Activated CD4-positive, alpha-beta T cell treated with anti-CD3 and anti-CD28 coated beads, Interleukin-2, amount 50 U/mL, for 1 hour (primary cell): ENCODE results near the gene ANKRA2.

Experiments
- DNase-seq: peaks from one replicate; pipeline ENCODE4 v3.0.0-alpha.2; 2020

ANKRA2 gene, protein sequence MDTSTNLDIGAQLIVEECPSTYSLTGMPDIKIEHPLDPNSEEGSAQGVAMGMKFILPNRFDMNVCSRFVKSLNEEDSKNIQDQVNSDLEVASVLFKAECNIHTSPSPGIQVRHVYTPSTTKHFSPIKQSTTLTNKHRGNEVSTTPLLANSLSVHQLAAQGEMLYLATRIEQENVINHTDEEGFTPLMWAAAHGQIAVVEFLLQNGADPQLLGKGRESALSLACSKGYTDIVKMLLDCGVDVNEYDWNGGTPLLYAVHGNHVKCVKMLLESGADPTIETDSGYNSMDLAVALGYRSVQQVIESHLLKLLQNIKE

DNA sequence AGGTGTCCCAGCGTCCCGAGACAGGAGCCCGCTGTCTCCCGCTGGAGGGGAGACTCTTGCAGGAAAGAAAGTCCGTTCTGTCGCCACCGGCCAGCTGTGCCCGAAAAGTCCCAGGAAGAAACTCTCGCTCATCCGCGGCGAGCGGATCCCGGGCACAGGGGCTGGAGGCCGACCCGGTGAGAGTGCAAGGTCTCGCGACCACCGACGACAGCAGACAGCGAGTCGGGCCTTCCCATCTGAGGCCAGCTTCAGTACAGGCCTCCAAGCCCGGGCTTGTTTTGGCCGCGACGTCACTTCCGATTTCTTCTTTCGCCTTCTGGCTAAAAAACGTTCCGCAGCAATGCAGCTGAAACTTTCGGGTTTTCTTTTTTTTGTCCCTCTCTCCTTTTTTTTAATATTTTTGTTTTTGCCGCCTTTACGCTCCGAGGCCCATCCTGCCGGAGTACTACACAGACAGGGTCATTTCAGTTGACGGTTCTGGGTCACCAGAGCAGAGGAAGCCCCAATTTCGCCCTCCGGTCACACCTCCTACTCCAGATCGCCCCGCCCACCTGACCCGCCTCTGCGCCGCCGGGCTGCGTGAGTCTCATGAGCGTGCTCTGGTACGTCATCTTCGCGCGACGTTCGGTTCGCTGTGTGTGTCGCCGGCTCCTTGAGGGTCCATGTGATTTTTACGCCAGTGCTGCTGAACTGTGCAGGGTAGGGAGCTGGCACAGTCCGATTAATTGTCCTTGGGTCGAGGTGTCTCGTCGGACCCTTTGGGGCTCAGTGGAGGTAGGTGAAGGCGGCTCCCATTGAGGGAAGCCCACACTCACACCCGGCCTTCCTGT lies at the start of gene ANKRA2, which contains the start of gene UTP15:
Gene ANKRA2, minus strand, starts transcription at position 501 of the 830 bp plus-strand sequence. CDS start 2,758 bp downstream, outside the sequence.
Gene UTP15, plus strand, starts transcription at position 605 of the 830 bp plus-strand sequence. CDS start 1,602 bp downstream, outside the sequence.
- peak; percentile 100 for DNase-seq

DNA sequence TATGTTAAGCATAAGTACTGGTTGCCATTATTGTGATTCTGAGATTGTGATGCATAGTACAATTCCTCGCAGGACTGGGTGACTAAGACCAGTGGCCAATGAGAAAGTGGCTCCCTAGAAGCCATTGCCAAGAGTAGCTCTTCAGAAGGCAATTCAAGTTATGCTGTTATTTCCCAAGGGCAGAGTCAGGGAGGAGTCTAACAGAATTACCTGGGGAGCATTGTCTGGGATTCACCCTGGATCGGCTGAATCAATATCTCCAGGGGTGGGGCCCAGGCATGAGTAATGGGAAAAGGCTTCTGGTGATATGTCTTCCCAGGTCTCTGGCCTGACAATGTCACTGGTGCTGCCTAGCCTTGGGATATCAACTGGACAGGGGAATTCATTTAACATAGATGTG lies 49.6 kb upstream of the ANKRA2 start:
- no peak for DNase-seq

DNA sequence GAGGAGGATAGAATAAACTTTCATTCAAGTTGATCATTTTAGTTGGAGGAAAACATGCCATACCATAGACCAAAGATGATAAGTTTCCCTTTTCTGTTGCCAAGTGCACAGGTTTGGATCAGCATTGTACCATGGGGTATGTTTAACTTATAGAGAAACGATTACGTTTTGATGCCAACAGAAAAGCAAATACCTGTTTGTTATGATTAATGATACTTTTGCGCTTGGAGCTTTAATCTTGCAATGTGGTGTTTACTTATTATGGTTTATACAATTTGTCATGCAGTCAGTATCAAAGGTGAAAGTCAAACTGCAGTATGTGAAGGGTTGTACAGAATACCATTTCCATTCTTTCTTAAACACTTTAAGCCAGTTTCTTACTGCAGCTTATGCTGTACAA lies 47.4 kb upstream of the ANKRA2 start:
- DNase-seq, result no peak

DNA sequence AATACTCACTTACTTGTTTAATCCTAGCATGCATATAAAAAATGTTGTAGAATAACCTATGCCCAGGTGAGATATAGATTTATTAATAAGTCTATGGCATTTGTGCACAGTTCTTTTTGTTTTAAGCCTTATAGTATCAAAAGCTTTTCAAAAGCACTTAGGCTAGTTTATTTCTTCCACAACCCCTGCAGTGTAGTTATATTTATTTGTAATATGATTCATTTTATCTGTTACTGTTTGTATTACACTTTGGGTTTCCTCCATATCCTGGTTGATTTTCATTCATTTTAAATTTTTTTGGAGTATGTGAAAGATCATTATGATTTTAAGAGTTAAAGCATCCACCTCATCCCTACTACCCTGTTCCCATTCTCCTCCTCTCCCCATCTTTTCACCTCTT lies 41.8 kb upstream of the ANKRA2 start:
- DNase-seq, result no peak

DNA sequence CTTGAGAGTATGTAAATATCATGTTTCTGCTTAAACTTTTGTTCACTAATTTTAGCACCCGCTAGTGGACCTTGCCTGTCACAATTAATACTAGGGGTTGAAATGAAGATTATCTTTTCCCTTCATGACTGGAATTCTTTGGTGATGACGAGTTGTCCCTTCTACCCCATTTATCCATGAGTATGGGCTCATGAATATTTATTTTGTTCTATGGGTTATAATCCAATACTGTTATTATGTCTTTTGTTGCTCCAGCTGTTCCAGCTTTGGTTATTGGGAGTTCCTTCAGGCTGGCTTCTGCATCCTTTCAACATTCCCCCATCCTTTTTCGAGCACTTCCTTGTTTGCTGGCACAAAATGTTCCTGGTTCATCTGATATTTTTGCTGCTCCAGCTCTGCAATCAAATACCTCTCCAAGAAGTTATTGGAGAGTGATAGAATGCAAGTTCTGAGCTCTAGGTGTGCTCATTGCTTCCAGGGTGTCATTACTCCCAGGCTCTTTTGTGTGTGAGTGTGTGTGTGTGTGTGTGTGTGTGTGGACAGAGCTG lies 40.8 kb upstream of the ANKRA2 start:
- DNase-seq, result no peak

DNA sequence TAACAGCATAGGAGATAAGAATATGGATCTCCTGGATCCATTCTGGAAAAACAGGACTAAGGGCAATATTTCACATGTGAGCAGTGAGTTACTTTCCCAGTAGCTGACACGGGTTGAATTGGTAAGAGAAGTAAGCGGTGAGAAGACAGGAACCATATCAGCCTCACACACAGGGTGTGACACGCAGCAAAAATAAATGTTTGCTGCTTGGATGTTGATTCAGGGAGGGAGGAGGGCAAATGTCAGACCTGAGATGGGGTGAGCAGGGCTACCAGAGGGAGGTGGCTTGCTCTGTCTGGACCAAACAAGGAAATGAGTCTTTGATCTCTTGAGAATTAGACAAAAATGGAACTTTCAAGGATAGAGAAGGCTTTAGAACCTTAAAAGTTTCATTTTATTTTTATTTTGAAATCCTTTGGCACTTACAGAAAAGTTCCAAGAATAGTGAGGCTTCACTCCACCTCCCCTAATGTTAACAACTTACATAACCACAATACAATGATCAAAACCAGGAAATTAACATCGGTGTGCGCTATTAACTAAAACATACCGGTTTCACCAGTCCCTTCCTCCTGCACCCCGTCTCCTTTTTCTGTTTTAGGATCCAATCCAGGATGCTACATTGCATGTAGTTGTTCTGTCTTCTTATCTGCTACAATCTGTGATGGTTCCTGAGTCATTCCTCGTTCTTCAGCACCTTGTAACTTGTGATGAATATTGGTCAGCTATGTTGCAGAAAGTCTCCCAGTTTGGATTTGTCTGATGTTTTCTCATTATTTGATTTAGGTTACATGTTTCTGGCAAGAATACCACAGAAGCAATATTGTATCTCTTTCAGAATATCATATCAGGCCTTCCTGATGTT lies 40.0 kb upstream of the ANKRA2 start:
- DNase-seq, result no peak

DNA sequence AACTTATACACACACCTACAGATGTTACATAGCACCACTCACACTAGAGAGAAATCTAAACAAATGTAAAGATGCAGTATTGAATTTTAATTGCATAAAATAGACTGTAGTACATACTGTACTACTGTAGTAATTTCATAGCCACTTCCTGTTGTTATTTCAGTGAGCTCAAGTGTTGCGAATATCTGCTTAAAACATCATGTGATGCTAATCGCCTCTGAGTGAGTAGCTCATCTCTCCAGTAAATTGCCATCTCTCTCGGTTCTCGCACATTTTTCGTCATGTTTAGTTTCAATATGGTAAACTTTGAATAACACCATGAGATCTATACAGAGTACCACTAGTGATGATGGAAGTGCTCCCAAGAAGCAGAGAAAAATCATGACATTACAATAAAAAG lies 38.6 kb upstream of the ANKRA2 start:
- DNase-seq, result no peak

DNA sequence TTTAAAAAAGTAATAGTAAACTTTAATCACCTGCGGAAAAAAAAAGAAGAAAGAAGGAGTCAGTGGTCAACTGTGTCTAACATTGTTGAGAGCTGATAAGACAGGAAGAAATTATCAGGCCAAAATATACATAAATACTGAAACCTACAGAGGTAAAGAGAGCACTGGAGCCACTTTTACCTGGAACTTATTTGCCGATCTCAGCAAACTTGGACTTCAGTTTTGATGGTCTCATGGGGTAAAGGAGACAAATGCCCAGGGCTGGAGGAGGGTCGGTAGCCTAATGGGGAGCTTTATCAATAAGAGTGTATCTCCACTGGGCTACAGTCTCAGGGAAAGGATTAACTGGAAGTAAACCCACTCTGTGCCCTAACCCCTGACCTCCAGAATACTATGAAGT lies 33.9 kb upstream of the ANKRA2 start:
- no peak for DNase-seq

DNA sequence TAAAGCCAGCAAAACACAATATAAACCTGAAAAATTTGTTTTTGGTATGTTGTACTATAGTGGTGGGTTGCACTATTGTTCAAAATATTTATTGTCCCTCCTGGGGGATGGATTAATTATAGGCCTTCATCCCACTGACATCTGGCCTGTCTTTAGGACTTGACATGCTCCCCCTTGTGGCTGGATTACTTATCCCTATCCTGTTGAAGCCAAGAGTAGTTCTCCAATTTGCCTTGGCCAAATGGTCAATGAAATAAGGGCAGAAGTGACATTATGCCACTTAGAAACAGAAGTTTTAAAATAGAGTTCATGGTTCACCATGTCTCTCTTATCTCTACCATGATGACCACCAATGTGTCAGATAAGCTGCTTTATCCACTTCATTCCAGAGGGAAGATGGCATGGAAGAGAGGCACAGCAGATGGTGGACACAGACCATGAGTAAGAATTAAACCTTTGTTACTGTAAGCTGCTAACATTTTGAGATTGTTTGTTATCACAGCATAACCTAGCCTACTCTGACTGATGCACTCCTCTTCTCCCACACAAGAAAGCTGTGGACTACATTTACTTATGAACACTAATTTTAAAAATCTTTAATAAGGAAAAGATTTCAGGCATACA lies 31.4 kb upstream of the ANKRA2 start:
- no peak for DNase-seq

DNA sequence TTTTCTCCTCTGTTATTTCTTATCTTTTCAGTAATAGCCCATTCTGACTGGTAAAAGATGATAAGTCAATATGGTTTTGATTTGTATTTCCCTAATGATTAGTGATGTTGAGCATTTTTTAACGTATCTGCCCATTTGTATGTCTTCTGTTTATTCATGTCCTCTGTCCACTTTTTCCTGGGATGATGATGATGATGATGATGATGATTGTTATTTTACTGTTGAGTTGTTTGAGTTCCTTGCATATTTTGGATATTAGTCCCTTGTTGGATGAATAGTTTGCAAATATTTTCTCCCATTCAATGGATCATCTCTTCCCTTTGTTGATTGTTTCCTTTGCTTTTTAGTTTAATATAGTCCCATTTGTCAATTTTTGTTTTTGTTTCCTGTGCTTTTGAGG lies 27.1 kb upstream of the ANKRA2 start:
- DNase-seq, result no peak

DNA sequence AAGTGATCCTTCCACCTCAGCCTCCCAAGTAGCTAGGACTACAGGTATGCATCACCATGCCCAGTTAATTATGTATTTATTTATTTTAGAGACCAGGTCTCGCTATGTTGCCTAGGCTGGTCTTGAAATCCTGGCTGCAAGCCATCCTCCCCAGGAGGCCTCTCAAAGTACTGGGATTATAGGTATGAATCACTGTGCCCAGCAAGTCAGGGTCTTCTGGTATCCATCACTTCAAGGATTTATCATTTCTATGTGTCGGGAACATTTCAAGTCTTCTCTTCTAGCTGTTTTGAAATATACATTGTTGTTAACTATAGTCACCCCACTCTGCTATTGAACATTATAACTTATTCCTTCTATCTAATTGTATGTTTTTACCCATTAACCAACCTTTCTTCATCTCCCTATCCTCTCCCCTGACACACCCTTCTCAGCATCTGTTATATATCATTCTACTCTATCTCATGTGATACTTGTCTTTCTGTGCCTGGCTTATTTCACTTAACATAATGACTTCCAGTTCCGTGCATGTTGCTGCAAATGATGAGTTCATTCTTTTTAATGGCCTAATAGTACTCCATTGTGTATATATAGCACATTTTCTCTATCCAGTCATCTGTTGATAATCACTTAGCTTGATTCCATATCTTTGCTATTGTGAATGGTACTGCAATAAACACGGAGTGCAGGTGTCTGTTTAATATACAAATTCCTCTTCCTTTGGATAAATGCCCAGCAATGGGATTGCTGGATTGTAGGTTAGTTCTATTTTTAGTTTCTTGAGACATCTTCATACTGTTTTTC lies 26.5 kb upstream of the ANKRA2 start:
- no peak for DNase-seq

DNA sequence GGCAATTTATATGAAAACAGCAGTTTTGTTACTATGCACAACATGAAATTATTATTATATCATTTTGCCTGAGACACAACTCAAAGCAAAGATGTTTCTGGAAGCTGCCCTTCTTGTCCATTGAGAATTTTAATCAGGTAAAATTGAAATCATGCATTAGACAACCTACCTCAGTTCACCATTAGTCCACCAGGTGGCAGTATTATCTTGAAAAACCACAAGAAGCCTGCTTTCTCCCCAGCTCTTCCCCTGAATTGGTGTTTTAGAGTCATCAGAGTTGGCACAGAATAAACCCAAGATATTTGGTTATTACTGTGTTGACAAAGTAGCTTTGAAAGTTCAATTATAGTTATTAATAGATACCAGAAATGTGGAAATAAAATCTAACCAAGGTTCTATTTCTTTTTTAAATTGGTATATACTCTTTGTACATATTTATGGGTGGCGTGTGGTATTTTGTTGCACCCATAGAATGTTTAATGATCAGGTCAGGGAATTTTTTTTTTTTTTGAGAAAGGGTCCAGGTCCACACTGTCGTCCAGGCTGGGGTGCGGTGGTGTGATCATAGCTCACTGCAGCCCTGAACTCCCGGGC lies 25.8 kb upstream of the ANKRA2 start:
- peak; percentile 16 for DNase-seq

DNA sequence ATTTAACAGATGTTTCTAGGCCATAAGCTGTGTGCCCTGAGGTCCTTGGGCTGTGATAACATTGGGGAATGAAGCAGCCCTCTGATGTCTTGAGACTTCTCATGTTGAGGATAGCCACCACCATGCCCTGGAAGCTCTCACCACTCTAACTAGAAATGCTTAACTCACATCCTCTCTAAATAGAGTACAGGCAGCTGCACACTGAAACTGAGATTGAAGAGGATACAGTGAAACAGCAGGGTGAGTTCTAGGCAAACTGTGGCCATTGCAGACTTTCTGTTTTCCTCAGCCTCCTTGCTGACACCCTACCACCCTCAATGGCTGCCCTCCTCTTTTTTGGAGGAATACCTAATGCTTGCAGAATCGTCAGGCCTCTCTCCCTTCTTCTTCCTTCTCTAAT lies 22.5 kb upstream of the ANKRA2 start:
- DNase-seq, result no peak

DNA sequence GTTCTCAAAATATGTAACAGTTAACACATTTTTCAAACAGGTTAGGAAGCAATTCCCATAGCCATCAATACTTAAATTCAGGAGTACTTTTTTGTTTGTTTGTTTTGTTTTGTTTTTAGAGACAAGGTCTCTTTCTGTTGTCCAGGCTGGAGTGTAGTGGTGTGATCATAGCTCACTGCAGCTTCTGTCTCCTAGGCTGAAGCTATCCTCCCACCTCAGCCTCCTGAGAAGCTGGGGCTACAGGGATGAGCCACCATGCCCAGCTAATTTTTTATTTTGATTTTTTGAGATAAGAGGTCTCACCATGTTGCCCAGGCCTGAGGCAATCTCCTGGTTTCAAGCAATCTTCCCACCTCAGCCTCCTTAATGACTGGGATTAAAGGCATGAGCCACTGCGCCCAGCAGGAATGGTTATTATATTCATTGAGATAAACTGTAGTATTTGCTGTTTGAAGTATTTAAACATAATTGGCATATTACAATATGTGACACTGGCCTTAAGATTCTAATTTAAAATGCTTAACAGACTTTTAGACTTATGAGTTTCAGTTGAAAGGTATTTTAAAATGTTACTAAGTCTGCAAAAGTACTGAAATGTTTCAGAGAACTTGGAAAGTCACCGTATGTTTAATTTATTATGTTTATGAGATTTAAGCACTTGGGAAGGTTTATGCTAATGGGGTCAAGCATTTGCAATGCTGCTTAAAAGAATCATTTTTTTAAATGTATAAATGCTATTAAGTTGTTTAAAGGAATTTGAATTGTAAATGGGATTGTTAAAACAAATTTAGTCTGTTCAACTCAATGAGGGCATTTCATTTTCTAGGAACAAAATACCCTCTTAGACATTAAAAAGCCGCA lies 17.1 kb upstream of the ANKRA2 start:
- no peak for DNase-seq

DNA sequence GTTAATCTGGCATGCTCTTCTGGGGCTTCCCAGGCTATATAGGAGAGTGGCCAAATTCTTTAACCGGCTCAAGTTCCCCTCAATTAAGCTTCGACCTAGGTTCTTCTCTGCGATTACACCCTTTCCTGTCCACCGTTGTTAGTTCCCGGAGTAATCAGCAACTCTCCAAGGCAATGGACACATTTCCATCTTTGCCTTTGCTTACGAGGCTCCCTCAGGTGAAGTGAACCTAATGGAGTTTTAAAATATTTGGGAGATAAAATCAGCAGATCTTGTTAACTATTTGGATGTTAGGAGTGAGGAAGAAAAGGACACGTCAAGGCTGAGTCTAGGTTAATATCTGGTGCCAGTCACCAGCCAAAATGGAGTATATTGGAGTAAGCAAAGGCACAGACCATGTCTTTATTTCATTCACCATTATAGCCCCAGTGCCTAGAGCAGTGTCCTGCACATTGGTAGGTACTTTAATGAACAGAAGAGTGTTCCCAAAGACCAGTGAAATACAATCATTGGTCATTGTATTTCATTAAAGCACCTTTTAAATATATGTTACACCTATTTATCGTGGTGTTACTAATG lies 619 bp upstream of the ANKRA2 start:
- no peak for DNase-seq

DNA sequence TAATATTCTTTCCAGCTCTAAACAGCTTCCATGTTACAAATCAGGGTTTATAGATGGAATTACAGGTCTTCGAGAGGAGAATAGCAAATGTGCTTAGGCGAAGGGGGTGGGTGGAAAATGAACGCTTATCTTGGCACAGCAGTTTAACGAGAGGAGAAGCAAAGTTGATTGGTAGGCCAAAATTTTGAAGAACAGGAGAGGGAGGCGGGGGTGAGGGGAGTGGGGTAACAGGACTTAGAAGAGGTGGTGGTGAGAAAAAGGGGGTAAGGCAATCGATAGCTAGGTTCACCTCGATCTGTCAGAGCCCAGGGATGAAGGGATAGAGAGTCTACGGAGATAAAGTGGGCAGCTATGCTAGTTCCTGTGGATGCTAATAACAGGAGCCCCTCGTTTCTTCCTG lies 764 bp downstream of the ANKRA2 start:
- peak; percentile 4 for DNase-seq

DNA sequence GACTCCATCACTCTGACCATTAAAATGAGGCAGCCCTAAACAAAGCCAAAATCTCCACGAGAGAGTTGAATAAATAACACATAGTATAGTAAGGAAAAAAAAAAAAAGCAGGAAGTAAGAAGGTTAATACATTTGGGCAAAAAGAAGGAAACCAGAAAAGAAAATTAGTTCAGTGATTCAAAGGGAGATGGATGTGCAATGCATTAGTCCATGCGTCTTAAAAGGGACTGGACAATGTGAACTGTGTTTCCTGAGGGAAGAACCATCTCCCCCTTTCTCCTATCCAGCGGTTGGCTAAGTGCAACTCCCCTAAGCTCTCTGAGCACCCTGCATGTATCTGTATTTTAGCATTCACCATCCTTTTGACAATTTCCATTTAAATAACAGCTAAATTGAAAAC lies 1.4 kb downstream of the ANKRA2 start:
- DNase-seq, result no peak

DNA sequence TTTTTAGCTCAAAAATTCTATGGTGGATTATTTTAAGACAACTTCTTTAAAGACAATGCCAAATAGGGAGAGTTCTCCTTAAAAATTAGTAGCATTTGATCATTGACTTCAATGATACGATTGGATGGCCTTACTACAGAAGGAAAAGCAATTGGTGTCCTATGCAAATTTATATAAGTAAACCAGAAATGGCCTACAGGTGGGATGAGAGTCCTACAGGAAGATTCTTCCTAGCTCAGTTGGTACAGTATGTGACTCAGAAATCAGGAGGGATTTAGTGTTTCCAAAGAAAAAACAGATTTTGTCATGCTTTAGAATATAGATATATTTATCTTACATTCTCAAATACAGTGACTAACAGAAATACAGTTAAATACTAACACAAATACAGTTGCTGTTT lies 6.5 kb downstream of the ANKRA2 start:
- DNase-seq, result no peak

DNA sequence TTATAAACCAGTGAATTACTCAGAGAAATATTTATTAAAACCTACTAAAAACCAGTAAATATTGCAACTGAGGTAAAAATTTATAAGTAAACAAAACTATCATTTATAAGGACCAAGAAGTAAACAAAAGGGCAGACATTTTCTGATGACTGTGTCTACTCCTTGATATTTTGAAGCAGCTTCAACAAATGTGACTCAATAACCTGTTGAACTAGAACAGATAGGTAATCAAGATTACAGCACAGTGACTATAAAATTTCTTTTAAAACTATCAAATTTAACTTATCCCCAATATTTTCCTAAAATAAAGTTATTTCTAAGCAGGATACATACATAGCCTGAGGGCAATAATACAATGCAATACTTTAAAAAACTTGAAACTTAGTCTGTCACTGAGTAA lies 12.8 kb downstream of the ANKRA2 start:
- DNase-seq, result no peak

DNA sequence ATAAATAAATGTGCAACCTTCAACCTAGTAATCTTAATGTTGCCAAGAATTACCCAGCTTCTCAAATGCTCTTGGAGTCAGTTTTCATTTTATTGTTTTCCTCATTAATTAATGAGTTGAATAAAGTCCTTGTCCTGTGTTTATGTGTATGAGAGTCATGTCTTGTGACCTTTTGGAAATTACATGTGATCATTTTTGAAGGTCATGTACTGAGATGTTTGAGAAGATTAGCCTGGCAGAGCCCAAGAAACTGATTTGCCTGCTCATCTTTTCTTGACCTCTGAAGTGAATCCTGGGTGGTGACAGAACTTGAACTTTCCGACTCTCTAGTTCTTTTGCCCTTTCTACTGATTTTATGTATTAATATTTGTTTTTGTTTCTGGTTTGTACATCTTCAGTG lies 15.4 kb downstream of the ANKRA2 start:
- no peak for DNase-seq
